OCI-LY7 (cell line): ENCODE data around the gene CAPSL.

Source experiments
- CTCF ChIP-seq: fragments of 200-600 bp; sonication (generic); conservative IDR thresholded peaks from 2 replicates; pipeline ENCODE4 v1.5.1; 2014; ENCODE audit warnings: mild to moderate bottlenecking, antibody characterized with exemption, low read length, moderate library complexity, mixed read lengths
- EZH2phosphoT487 ChIP-seq: fragments of 200-600 bp; sonication (generic); IDR thresholded peaks from 2 replicates; pipeline ENCODE4 v1.6.1; 2018; ENCODE audit warnings: low read depth, borderline replicate concordance, mild to moderate bottlenecking, mixed run types, antibody characterized with exemption, low read length, moderate library complexity, mixed read lengths

DNA sequence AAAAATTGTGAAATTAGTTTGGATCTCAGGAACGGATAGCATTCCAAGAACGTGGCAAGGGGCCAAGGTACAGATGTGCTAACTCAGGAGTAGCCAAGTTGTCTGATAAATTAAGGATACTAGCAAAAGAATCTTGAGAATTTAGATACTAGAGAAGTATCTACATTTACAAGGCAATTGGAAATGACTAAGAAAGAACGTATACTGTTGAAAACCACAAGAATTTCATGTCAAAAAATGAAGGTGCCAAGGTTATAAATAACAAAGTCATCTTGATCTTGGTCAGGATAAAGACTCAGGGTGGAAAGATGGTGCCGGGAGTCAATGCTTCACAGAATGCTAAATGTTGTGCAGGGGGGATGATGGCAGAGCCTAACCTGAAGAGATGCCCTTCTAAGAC is 19.2 kb downstream of the CAPSL start:
- no peak for TF ChIP-seq EZH2phosphoT487
- no peak for TF ChIP-seq CTCF
